ENCODE measurements around the gene MAP3K19.

MAP3K19 gene

GRCh38 chr2:134932864-134933526 lies 114.3 kb downstream of the MAP3K19 start:
- no peak for DNase-seq (ENCODE audit: low spot score)

DNA sequence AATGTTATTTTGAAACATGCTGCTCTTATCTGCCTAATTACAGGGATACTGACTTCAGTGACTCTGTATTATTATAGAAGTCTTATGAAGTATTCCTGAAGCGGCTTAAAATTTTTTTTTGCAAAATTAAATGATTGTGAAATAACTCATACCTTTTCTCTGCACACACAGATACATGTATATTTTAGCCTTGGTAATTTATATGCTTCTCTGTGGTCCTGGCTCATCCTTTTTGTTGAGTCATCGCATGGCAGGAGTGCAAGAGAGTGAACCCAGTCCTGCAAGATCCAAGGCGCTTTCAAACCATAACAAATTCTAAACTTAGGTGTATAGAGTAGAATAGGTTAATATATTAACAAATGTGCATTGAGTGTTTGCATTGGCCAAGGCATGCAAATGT lies 120.1 kb downstream of the MAP3K19 start:
- no peak for DNase-seq (ENCODE audit: low spot score)

GRCh38 chr2:134926231-134926931 lies 120.9 kb downstream of the MAP3K19 start:
- DNase-seq (ENCODE audit: low spot score), result no peak

- DNase-seq (ENCODE audit: low spot score), result no peak
These were observed 122.3 kb downstream of the MAP3K19 start for GRCh38 chr2:134924912-134925311.

GRCh38 chr2:134919341-134920210 lies 127.7 kb downstream of the MAP3K19 start:
- DNase-seq (ENCODE audit: low spot score), result peak; percentile 37

DNA sequence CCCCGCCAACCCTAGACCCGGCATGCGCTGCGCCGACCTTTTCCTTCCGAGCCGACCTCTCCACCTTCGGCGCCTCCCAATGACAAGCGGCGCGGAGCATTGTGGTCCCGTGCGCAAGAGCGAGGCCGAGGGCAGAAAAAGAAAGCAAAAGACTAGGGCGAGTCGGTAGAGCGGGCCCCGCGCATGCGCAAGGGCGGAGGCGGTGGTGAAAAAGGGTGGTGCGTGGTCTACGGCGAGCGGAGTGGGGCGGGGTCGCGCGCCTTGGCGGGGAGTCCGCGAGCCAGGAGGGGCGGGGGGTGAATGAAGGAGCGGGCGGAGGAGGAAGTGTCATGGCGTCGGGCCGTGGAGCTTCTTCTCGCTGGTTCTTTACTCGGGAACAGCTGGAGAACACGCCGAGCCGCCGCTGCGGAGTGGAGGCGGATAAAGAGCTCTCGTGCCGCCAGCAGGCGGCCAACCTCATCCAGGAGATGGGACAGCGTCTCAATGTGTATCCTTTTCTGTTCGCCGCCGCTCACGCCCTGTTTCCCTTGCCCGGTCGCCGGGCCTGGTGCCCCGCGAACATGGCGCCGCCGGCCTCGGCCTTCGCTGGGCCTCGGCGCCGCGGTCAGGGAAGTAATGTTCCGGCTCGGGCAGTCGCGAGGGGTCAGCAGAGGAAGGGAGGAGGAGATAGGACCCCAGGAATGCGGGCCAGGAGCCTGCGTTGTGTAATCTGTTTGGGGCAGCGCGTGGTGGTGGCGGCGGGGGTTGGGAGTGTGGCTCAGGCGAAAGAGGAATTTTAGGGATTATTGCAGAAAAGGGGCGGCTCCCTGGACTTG lies 128.5 kb downstream of the MAP3K19 start, which contains the start of gene CCNT2:
Gene CCNT2, plus strand, starts transcription at position 297 of the 815 bp plus-strand sequence. Its CDS starts 33 bp downstream, at position 330.
- peak; percentile 99 for DNase-seq (ENCODE audit: low spot score)

- no peak for DNase-seq (ENCODE audit: low spot score)
These were observed 129.2 kb downstream of the MAP3K19 start for GRCh38 chr2:134917888-134918525.

GRCh38 chr2:134917360-134917865 lies 129.8 kb downstream of the MAP3K19 start:
- DNase-seq (ENCODE audit: low spot score), result no peak

All from putamen (tissue), 1 donor.